ENCODE results near the gene TCERG1L. TPM values are rescaled to one million over a fixed set of nuclear protein-coding genes. Genes with fewer than 3 reads are reported as not detected.

The TCERG1L gene
- polyA plus RNA-seq, 3 donors, result not detected

DNA sequence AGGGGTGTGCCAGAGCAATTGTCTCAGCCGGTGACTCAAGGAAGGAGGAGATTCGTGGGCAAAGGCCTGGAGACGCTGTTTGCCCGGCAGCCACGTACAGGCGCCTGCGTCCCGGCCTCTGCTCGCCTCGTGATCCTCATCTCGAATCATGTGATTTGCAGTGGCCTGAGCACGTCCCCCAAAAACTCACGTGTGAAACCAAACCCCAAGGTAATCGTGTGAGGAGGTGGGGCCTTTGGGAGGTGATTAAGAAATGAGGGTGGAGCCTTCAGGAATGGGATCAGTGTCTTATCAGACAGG is 226.8 kb downstream of the TCERG1L start:
- TF ChIP-seq, protein P1, sequence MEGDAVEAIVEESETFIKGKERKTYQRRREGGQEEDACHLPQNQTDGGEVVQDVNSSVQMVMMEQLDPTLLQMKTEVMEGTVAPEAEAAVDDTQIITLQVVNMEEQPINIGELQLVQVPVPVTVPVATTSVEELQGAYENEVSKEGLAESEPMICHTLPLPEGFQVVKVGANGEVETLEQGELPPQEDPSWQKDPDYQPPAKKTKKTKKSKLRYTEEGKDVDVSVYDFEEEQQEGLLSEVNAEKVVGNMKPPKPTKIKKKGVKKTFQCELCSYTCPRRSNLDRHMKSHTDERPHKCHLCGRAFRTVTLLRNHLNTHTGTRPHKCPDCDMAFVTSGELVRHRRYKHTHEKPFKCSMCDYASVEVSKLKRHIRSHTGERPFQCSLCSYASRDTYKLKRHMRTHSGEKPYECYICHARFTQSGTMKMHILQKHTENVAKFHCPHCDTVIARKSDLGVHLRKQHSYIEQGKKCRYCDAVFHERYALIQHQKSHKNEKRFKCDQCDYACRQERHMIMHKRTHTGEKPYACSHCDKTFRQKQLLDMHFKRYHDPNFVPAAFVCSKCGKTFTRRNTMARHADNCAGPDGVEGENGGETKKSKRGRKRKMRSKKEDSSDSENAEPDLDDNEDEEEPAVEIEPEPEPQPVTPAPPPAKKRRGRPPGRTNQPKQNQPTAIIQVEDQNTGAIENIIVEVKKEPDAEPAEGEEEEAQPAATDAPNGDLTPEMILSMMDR (IDR thresholded peaks at IDR 0.05), result no peak
- no peaks in the 10 kb centered on the region for H3K4me1 ChIP-seq (ENCODE audit: control insufficient read depth in 1 of 2, insufficient read depth in 2 of 2, low read length in 2 of 2)
- no peaks in the 10 kb centered on the region for H4K20me1 ChIP-seq (ENCODE audit: insufficient read depth, low read length)
- no peaks in the 10 kb centered on the region for H3K36me3 ChIP-seq (replicated peaks in 1 of 2; ENCODE audit: control insufficient read depth in 1 of 2, insufficient read depth in 2 of 2, low read length in 2 of 2)
- Mint-ChIP-seq H3K27ac (no peak overlapping the region), H3K27me3 (ENCODE audit: low read depth in 3 of 3) (peaks cover 5 to 8% (median 7%) of the 10 kb centered on the region in 3 donors), H3K4me3 (no peak overlapping the region), H3K4me1 (no peaks in the 10 kb centered on the region), H3K9me3 (peaks cover 0 to 12% (median 7%) of the 10 kb centered on the region in 7 donors), H3K36me3 (no peaks in the 10 kb centered on the region)
- H3K4me3 ChIP-seq (replicated peaks in 1 of 3; ENCODE audit: low read depth in 2 of 3, low read length in 3 of 3), result no peak overlapping the region
- no peak overlapping the region for H3K27ac ChIP-seq (ENCODE audit: low read depth in 1 of 2, low read length in 2 of 2)
- no peak overlapping the region for H2AFZ ChIP-seq (ENCODE audit: insufficient read depth, low read depth, low read length, poor library complexity, severe bottlenecking)
- H3K4me2 ChIP-seq (replicated peaks; ENCODE audit: extremely low read depth, low read length, poor library complexity, severe bottlenecking), result no peak overlapping the region
- DNase-seq, result no peak
- H3K27me3 ChIP-seq (ENCODE audit: control insufficient read depth in 2 of 2, insufficient read depth in 2 of 2, low read length in 2 of 2), result no peaks in the 10 kb centered on the region
- intact Hi-C loops (cut with micrococcal nuclease), result no loop called here
- H3K9ac ChIP-seq (ENCODE audit: insufficient read depth, low read length, poor library complexity, severe bottlenecking), result no peak overlapping the region
- WGBS (ENCODE audit: insufficient coverage), result 80% methylated on average over 14 of the region's 14 CpGs
- H3K9me3 ChIP-seq (replicated peaks in 1 of 2; ENCODE audit: control insufficient read depth in 1 of 2, insufficient read depth in 1 of 2, low read length in 2 of 2), result no peaks in the 10 kb centered on the region
- no peaks in the 10 kb centered on the region for H3K79me2 ChIP-seq (ENCODE audit: insufficient read depth, low read length)

DNA sequence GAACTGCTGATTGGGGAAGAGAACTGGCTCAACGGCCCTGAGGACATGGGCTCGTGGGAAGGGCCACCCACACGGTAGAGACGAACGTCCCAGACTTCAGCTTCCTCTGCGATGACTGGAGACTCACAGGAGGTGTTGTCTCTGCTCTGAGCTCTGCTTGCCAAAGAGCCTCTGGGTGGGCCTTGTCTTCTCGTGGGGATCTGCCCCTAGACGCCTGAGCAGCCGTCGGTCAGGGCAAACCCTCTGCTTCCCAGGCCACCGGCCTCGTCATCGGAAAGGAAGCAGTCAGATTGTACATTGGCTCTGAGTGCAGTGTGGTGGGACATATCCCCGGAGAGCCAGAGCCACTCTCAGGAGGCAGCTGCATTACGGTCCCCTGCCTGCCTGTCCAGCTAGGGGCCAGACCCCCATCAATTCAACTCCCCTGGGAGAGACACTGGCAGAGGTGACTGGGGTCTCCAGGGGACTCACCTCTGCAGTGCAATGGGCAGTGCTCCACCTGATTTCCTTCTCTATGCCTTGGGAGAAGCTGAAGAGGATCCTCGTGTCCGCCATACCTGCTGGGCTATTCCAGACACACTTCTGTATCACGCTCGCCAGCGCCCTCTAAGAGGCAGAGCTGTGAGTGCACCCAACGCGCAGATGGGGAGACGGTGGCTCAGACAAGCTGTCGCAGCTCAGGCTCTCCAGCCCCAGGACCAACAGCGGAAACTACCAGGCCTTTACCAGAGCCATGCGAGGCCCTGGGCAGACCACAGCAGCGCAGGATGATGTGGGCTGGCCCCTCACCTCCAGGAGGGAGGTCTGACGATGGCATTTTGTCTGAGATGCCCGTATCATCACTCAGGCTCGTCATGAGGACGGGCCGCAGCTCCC is 227.4 kb downstream of the TCERG1L start:
- no peak overlapping the region for H3K4me3 Mint-ChIP-seq
- no peaks in the 10 kb centered on the region for H3K9me3 ChIP-seq (replicated peaks in 1 of 2; ENCODE audit: control insufficient read depth in 1 of 2, insufficient read depth in 1 of 2, low read length in 2 of 2)
- H3K27me3 Mint-ChIP-seq (ENCODE audit: low read depth in 3 of 3), result peaks cover 5 to 8% (median 7%) of the 10 kb centered on the region in 3 donors
- H3K27ac ChIP-seq (ENCODE audit: low read depth in 1 of 2, low read length in 2 of 2), result no peak overlapping the region
- no peaks in the 10 kb centered on the region for H4K20me1 ChIP-seq (ENCODE audit: insufficient read depth, low read length)
- no peaks in the 10 kb centered on the region for H3K36me3 ChIP-seq (replicated peaks in 1 of 2; ENCODE audit: control insufficient read depth in 1 of 2, insufficient read depth in 2 of 2, low read length in 2 of 2)
- H3K9me3 Mint-ChIP-seq, result peaks cover 0 to 12% (median 7%) of the 10 kb centered on the region in 7 donors
- H3K4me3 ChIP-seq (replicated peaks in 1 of 3; ENCODE audit: low read depth in 2 of 3, low read length in 3 of 3), result no peak overlapping the region
- WGBS (ENCODE audit: insufficient coverage), result 79% methylated on average over 30 of the region's 32 CpGs
- H3K27ac Mint-ChIP-seq, result no peak overlapping the region
- TF ChIP-seq, protein P1 (IDR thresholded peaks at IDR 0.05), result no peak
- H3K4me1 ChIP-seq (ENCODE audit: control insufficient read depth in 1 of 2, insufficient read depth in 2 of 2, low read length in 2 of 2), result no peaks in the 10 kb centered on the region
- H3K79me2 ChIP-seq (ENCODE audit: insufficient read depth, low read length), result no peaks in the 10 kb centered on the region
- intact Hi-C loops (cut with micrococcal nuclease), result no loop called here
- H3K27me3 ChIP-seq (ENCODE audit: control insufficient read depth in 2 of 2, insufficient read depth in 2 of 2, low read length in 2 of 2), result no peaks in the 10 kb centered on the region
- no peaks in the 10 kb centered on the region for H3K36me3 Mint-ChIP-seq
- H3K9ac ChIP-seq (ENCODE audit: insufficient read depth, low read length, poor library complexity, severe bottlenecking), result no peak overlapping the region
- no peak for DNase-seq
- no peak overlapping the region for H2AFZ ChIP-seq (ENCODE audit: insufficient read depth, low read depth, low read length, poor library complexity, severe bottlenecking)
- H3K4me2 ChIP-seq (replicated peaks; ENCODE audit: extremely low read depth, low read length, poor library complexity, severe bottlenecking), result no peak overlapping the region
- H3K4me1 Mint-ChIP-seq, result no peaks in the 10 kb centered on the region
